Tibial artery (tissue), 4 donors: ENCODE data around the gene H3-3A.

Source experiments
- DNase-seq, 2 donors: peaks; one replicate each; pipeline ENCODE4 v3.0.0-alpha.2; 2019
- H3K27ac ChIP-seq, 2 donors: fragments of 200-600 bp; sonication (generic) in 1 of 2; 1 replicate in 1 of 2; 2 replicates in 1 of 2; pipeline ENCODE4 v1.5.1; 2018 to 2019; ENCODE audit warnings: mild to moderate bottlenecking in 1 of 2
- H3K27me3 ChIP-seq, 2 donors: fragments of 200-600 bp; sonication (generic) in 1 of 2; one replicate each; pipeline versions ENCODE4 v1.5.1 to v1.6.0; 2016 to 2019
- H3K36me3 ChIP-seq, 3 donors: fragments of 200-600 bp; sonication (generic) in 2 of 3; one replicate each; pipeline ENCODE4 v1.5.1; 2016 to 2019; ENCODE audit warnings: mild to moderate bottlenecking in 2 of 3
- H3K4me1 ChIP-seq, 4 donors: fragments of 200-600 bp; sonication (generic) in 2 of 4; 1 replicate in 3 of 4; 2 replicates in 1 of 4; pipeline ENCODE4 v1.5.1; 2016 to 2019
- H3K4me3 ChIP-seq, 2 donors: fragments of 200-600 bp; sonication (generic) in 1 of 2; 1 replicate in 1 of 2; 2 replicates in 1 of 2; pipeline ENCODE4 v1.5.1; 2018 to 2019; ENCODE audit warnings: mild to moderate bottlenecking in 2 of 2
- H3K9me3 ChIP-seq, 3 donors: fragments of 200-600 bp; sonication (generic) in 1 of 3; one replicate each; pipeline ENCODE4 v1.5.1; 2016 to 2019
- intact Hi-C: fragments of 100-400 bp; cut with DNase I; formaldehyde crosslinking; loops from one replicate; pipeline ENCODE4 v1.15.0; 2023; ENCODE audit warnings: low total_unique reads
- TF ChIP-seq, protein P1 (sequence below), 2 experiments: fragments of 200-600 bp in 1 of 2; fragments of 450-650 bp in 1 of 2; IDR thresholded peaks; one replicate each; pipeline ENCODE4 v1.5.1; 2017 to 2019; ENCODE audit warnings: antibody characterized with exemption in 2 of 2, mild to moderate bottlenecking in 1 of 2, moderate library complexity in 1 of 2

The H3-3A gene

GRCh38 chr1:226108935-226109828, 46.7 kb downstream of the H3-3A start:
- Histone ChIP-seq H3K4me3 (peak overlapping the region; percentile 66 to 98), H3K36me3 (no peaks in the 10 kb centered on the region), H3K27me3 (no peaks in the 10 kb centered on the region), H3K4me1 (peaks cover 0 to 30% (median 25%) of the 10 kb centered on the region in 4 donors), H3K27ac (peak overlapping the region; percentile 97 to 99), H3K9me3 (no peaks in the 10 kb centered on the region)
- peak; percentile 42 to 71 for DNase-seq
- TF ChIP-seq, protein P1, sequence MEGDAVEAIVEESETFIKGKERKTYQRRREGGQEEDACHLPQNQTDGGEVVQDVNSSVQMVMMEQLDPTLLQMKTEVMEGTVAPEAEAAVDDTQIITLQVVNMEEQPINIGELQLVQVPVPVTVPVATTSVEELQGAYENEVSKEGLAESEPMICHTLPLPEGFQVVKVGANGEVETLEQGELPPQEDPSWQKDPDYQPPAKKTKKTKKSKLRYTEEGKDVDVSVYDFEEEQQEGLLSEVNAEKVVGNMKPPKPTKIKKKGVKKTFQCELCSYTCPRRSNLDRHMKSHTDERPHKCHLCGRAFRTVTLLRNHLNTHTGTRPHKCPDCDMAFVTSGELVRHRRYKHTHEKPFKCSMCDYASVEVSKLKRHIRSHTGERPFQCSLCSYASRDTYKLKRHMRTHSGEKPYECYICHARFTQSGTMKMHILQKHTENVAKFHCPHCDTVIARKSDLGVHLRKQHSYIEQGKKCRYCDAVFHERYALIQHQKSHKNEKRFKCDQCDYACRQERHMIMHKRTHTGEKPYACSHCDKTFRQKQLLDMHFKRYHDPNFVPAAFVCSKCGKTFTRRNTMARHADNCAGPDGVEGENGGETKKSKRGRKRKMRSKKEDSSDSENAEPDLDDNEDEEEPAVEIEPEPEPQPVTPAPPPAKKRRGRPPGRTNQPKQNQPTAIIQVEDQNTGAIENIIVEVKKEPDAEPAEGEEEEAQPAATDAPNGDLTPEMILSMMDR (IDR thresholded peaks at IDR 0.05), result peak in 1 of 2 experiments; percentile 19
- intact Hi-C loops, result no loop called here

- Histone ChIP-seq H3K36me3 (no peaks in the 10 kb centered on the region), H3K27ac (peak overlapping the region; percentile 97 to 99), H3K27me3 (no peaks in the 10 kb centered on the region), H3K4me1 (peaks cover 0 to 30% (median 25%) of the 10 kb centered on the region in 4 donors), H3K9me3 (no peaks in the 10 kb centered on the region), H3K4me3 (peak overlapping the region; percentile 66 to 98)
- DNase-seq, result peak; percentile 87 to 93
- TF ChIP-seq, protein P1 (IDR thresholded peaks at IDR 0.05), result peak in 1 of 2 experiments; percentile 41
- intact Hi-C loops, result loop anchor here (2.0 kb wide), 1 partner anchor 47 kb away; the partner anchor contains the start of gene H3-3A
Observed at GRCh38 chr1:226109829-226110248, 47.3 kb downstream of the H3-3A start.

GRCh38 chr1:226110249-226111097, 48.0 kb downstream of the H3-3A start:
- Histone ChIP-seq H3K27me3 (no peaks in the 10 kb centered on the region), H3K27ac (peak overlapping the region; percentile 97 to 99), H3K4me3 (peak overlapping the region; percentile 66 to 98), H3K36me3 (no peaks in the 10 kb centered on the region), H3K4me1 (peaks cover 0 to 30% (median 25%) of the 10 kb centered on the region in 4 donors), H3K9me3 (no peaks in the 10 kb centered on the region)
- TF ChIP-seq, protein P1 (IDR thresholded peaks at IDR 0.05), result no peak
- intact Hi-C loops, result loop anchor here (2.0 kb wide), 1 partner anchor 48 kb away; the partner anchor contains the start of gene H3-3A
- DNase-seq, result peak; percentile 64 to 83

- Histone ChIP-seq H3K27me3 (no peaks in the 10 kb centered on the region), H3K9me3 (no peaks in the 10 kb centered on the region), H3K36me3 (no peaks in the 10 kb centered on the region), H3K4me1 (peaks cover 0 to 30% (median 25%) of the 10 kb centered on the region in 4 donors), H3K4me3 (peak overlapping the region; percentile 66 to 98), H3K27ac (peak overlapping the region; percentile 97 to 99)
- TF ChIP-seq, protein P1 (IDR thresholded peaks at IDR 0.05), result no peak
- intact Hi-C loops, result loop anchor here (2.0 kb wide), 1 partner anchor 48 kb away; the partner anchor contains the start of gene H3-3A
- no peak for DNase-seq
Observed at GRCh38 chr1:226111098-226111882, 48.8 kb downstream of the H3-3A start.

DNA sequence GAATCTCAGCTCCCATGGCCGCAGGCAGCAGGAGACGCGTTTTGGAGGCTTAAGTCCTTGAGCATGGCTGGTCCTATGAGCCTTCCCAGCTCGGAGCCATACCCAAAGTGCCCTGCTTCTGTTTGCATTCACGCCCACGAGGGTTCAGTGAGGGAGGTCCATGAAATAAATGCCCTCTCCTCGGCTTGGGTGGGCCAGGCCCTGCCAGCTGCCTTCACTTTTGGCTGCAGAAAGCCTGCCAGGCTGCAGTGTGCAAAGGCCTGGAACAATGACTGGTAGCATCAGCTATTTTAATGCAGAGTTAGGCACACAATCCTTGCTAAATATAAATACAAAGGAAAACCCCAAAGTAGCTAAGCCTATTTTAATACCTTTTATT, 49.4 kb downstream of the H3-3A start:
- intact Hi-C loops, result loop anchor here (2.0 kb wide), 1 partner anchor 49 kb away; the partner anchor contains the start of gene H3-3A
- Histone ChIP-seq H3K4me1 (peaks cover 0 to 30% (median 25%) of the 10 kb centered on the region in 4 donors), H3K4me3 (no peak overlapping the region), H3K9me3 (no peaks in the 10 kb centered on the region), H3K36me3 (no peaks in the 10 kb centered on the region), H3K27me3 (no peaks in the 10 kb centered on the region), H3K27ac (peak overlapping the region; percentile 97 to 99)
- no peak for DNase-seq
- TF ChIP-seq, protein P1 (IDR thresholded peaks at IDR 0.05), result no peak
